DND-41 (cell line): ENCODE data around the gene JAKMIP2.

Experiments used
- ATAC-seq: fragments of 200-7000 bp; cut with Tn5 transposase; 3 replicates; pipeline ENCODE4 v1.9.1; 2021; ENCODE audit warnings: low read depth; ENCODE audit not compliant: insufficient read depth
- DNase-seq: peaks from one replicate; pipeline ENCODE4 v3.0.0-alpha.2; 2020
- H2AFZ ChIP-seq: 2 replicates; pipeline ENCODE4 v1.6.0; 2012; ENCODE audit warnings: low read depth, low read length
- H3K27ac ChIP-seq: 2 replicates; pipeline ENCODE4 v1.5.1; 2012; ENCODE audit warnings: low read length, inconsistent platforms
- H3K27me3 ChIP-seq: fragments of 200-600 bp; sonication (generic); 2 replicates; pipeline ENCODE4 v1.6.0; 2012; ENCODE audit warnings: low read length, mild to moderate bottlenecking, inconsistent platforms; ENCODE audit not compliant: insufficient read depth, poor library complexity
- H3K36me3 ChIP-seq: 2 replicates; pipeline ENCODE4 v1.5.1; 2012; ENCODE audit warnings: low read length, inconsistent platforms; ENCODE audit not compliant: insufficient read depth
- H3K4me1 ChIP-seq: 2 replicates; pipeline ENCODE4 v1.5.1; 2012; ENCODE audit warnings: mild to moderate bottlenecking, low read length; ENCODE audit not compliant: insufficient read depth
- H3K4me2 ChIP-seq: 2 replicates; pipeline ENCODE4 v1.6.0; 2012; ENCODE audit warnings: mild to moderate bottlenecking, moderate library complexity, low read length, inconsistent platforms; ENCODE audit not compliant: insufficient read depth
- H3K4me3 ChIP-seq, 2 experiments: fragments of 200-600 bp in 1 of 2; shearing (Covaris generic) in 1 of 2; 2 replicates each; pipeline ENCODE4 v1.5.1; 2012 to 2016; ENCODE audit warnings: inconsistent platforms in 2 of 2, low read length in 2 of 2, mild to moderate bottlenecking in 2 of 2, low read depth in 1 of 2, moderate library complexity in 1 of 2
- H3K79me2 ChIP-seq: 2 replicates; pipeline ENCODE4 v1.6.0; 2012; ENCODE audit warnings: low read length, inconsistent platforms; ENCODE audit not compliant: insufficient read depth
- H3K9ac ChIP-seq: 2 replicates; pipeline ENCODE4 v1.6.0; 2012; ENCODE audit warnings: low read depth, mild to moderate bottlenecking, inconsistent platforms, low read length, moderate library complexity
- H3K9me3 ChIP-seq: 2 replicates; pipeline ENCODE4 v1.5.1; 2012; ENCODE audit warnings: low read length, moderate library complexity, mild to moderate bottlenecking, inconsistent platforms; ENCODE audit not compliant: insufficient read depth, severe bottlenecking
- H4K20me1 ChIP-seq: 2 replicates; pipeline ENCODE4 v1.6.0; 2012; ENCODE audit warnings: low read length; ENCODE audit not compliant: insufficient read depth
- CTCF ChIP-seq: IDR thresholded peaks from 2 replicates; pipeline ENCODE4 v1.5.1; 2012; ENCODE audit warnings: borderline replicate concordance, low read length, moderate library complexity, mild to moderate bottlenecking; ENCODE audit not compliant: poor library complexity, severe bottlenecking; ENCODE audit errors: extremely low read depth
- EZH2 ChIP-seq: IDR thresholded peaks from 3 replicates; pipeline ENCODE4 v1.6.1; 2012; ENCODE audit warnings: borderline replicate concordance, low read depth, mild to moderate bottlenecking, moderate library complexity, low read length, inconsistent platforms; ENCODE audit not compliant: severe bottlenecking

JAKMIP2 gene

GRCh38 chr5:147752666-147753290 lies 29.8 kb downstream of the JAKMIP2 start:
- no peak overlapping the region for H3K4me3 ChIP-seq
- no peak overlapping the region for H2AFZ ChIP-seq
- no peak overlapping the region for H3K9ac ChIP-seq
- no peaks in the 10 kb centered on the region for H3K9me3 ChIP-seq
- no peak overlapping the region for H3K27ac ChIP-seq
- no peaks in the 10 kb centered on the region for H3K4me1 ChIP-seq
- no peaks in the 10 kb centered on the region for H3K79me2 ChIP-seq
- no peaks in the 10 kb centered on the region for H3K27me3 ChIP-seq
- ATAC-seq, result no peak
- TF ChIP-seq EZH2, result no peak
- TF ChIP-seq CTCF, result no peak
- no peak overlapping the region for H3K4me2 ChIP-seq
- no peaks in the 10 kb centered on the region for H3K36me3 ChIP-seq
- H4K20me1 ChIP-seq, result no peaks in the 10 kb centered on the region
- no peak for DNase-seq

DNA sequence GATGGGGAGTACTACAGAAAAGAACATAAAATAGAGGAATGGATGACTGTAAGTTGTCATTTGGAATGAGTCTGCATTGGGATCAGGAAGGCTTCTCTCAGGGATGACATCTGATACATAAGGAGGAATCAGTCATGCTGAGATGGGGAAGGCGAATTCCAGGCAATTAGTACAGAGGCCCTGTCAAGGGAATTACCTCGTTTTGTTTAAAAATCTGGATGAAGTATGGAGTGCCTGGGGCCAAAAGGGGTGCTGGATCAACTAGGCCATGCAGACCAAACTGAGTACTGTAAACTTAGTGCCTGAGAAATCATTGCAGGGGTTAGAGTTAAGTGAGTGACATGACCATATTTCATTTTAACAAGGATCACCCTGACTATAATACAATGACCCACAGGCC lies 30.5 kb downstream of the JAKMIP2 start:
- no peak for DNase-seq
- Histone ChIP-seq H3K36me3 (no peaks in the 10 kb centered on the region), H3K9me3 (no peaks in the 10 kb centered on the region), H3K4me1 (no peaks in the 10 kb centered on the region), H3K4me3 (no peak overlapping the region), H3K4me2 (no peak overlapping the region), H3K9ac (no peak overlapping the region), H3K27me3 (no peaks in the 10 kb centered on the region), H2AFZ (no peak overlapping the region), H3K27ac (no peak overlapping the region), H3K79me2 (no peaks in the 10 kb centered on the region), H4K20me1 (no peaks in the 10 kb centered on the region)
- TF ChIP-seq CTCF (no peak), EZH2 (no peak)
- no peak for ATAC-seq

- ATAC-seq, result no peak
- Histone ChIP-seq H3K4me2 (no peak overlapping the region), H3K27me3 (no peaks in the 10 kb centered on the region), H4K20me1 (no peaks in the 10 kb centered on the region), H3K36me3 (no peaks in the 10 kb centered on the region), H3K9ac (no peak overlapping the region), H3K4me3 (no peak overlapping the region), H3K9me3 (no peaks in the 10 kb centered on the region), H3K4me1 (no peaks in the 10 kb centered on the region), H3K79me2 (no peaks in the 10 kb centered on the region), H3K27ac (no peak overlapping the region), H2AFZ (no peak overlapping the region)
- TF ChIP-seq CTCF (no peak), EZH2 (no peak)
- no peak for DNase-seq
These were observed 31.2 kb downstream of the JAKMIP2 start for GRCh38 chr5:147751156-147751830.
